Stomach (tissue), 9 donors: ENCODE measurements around the gene LCE5A. TPM values are rescaled to one million over a fixed set of nuclear protein-coding genes. Genes with fewer than 3 reads are reported as not detected.

ENCODE experiments used
- DNase-seq, 2 donors: peaks; one replicate each; pipeline versions ENCODE4 v3.0.0 to v3.0.0-alpha.2; 2013 to 2019
- H3K27ac ChIP-seq, 5 donors: fragments of 200-600 bp in 4 of 5; sonication (generic) in 4 of 5; one replicate each; pipeline ENCODE4 v1.5.1; 2013 to 2019; ENCODE audit warnings: mild to moderate bottlenecking in 1 of 5, moderate library complexity in 1 of 5
- H3K27me3 ChIP-seq, 3 donors: fragments of 200-600 bp; sonication (generic); one replicate each; pipeline ENCODE4 v1.5.1; 2017 to 2019; ENCODE audit warnings: mixed run types in 1 of 3
- H3K36me3 ChIP-seq, 4 donors: fragments of 200-600 bp; sonication (generic); 1 replicate in 3 of 4; 2 replicates in 1 of 4; pipeline ENCODE4 v1.5.1; 2016 to 2019
- H3K4me1 ChIP-seq, 4 donors: fragments of 200-600 bp; sonication (generic); one replicate each; pipeline ENCODE4 v1.5.1; 2016 to 2019
- H3K4me3 ChIP-seq, 4 donors: fragments of 200-600 bp; sonication (generic) in 3 of 4; one replicate each; pipeline ENCODE4 v1.5.1; 2016 to 2019; ENCODE audit warnings: mild to moderate bottlenecking in 1 of 4
- H3K9me3 ChIP-seq, 4 donors: fragments of 200-600 bp; sonication (generic); one replicate each; pipeline ENCODE4 v1.5.1; 2016 to 2019
- CTCF ChIP-seq, 7 experiments: fragments of 450-650 bp in 4 of 7; fragments of 200-600 bp in 3 of 7; sonication (generic) in 3 of 7; IDR thresholded peaks; one replicate each; pipeline ENCODE4 v1.5.1; 2016 to 2019; ENCODE audit warnings: antibody characterized with exemption in 7 of 7, control low read depth in 2 of 7, mild to moderate bottlenecking in 1 of 7
- EP300 ChIP-seq: sonication (generic); formaldehyde crosslinking; IDR thresholded peaks from one replicate; pipeline ENCODE4 v1.6.1; 2017; ENCODE audit warnings: antibody characterized with exemption
- POLR2A ChIP-seq, 4 donors: fragments of 450-650 bp; IDR thresholded peaks; one replicate each; pipeline ENCODE4 v1.6.1; 2016; ENCODE audit warnings: antibody characterized with exemption in 4 of 4, control low read depth in 2 of 4, mild to moderate bottlenecking in 1 of 4, moderate library complexity in 1 of 4
- POLR2AphosphoS5 ChIP-seq, 3 donors: sonication (generic); formaldehyde crosslinking; IDR thresholded peaks; one replicate each; pipeline ENCODE4 v1.6.1; 2016; ENCODE audit warnings: antibody characterized with exemption in 3 of 3
- WGBS, 5 donors: extraction: QIAGEN DNeasy Blood & Tissue Kit in 3 of 5; methylation state at CpG; one replicate each; pipeline versions ENCODE4 v1.1.5 to v1.1.7; 2013 to 2018; 5-methylcytosine and 5-hydroxymethylcytosine counted together
- intact Hi-C: fragments of 100-400 bp; cut with DNase I; formaldehyde crosslinking; loops from one replicate; pipeline ENCODE4 v1.15.1; 2023; ENCODE audit warnings: low total_unique reads
- polyA plus RNA-seq, 3 donors: library from polyadenylated mRNA; stranded (reverse); fragments of 200-250 nt; gene quantifications; one replicate each; pipeline ENCODE4 v1.2.3, GENCODE V29; 2013
- total RNA-seq, 5 donors: library from RNA; depleted of rRNA; stranded (reverse); fragments of >200 nt; gene quantifications; one replicate each; pipeline versions ENCODE4 v1.1.0 to v1.2.3, GENCODE V29; 2014 to 2016
- donor health status: healthy with polysubstance abuse.
- donor health status: Bipolar disorder and iron deficiency.
- donor health status: healthy.

The LCE5A gene
- total and polyA plus RNA-seq, 8 donors: not detected

- peaks cover 0 to 12% (median 8%) of the 10 kb centered on the region in 4 donors for H3K4me1 ChIP-seq
- WGBS, 5 donors: 44 to 55% (median 51%) methylated on average over 5 to 7 of the region's 7 CpGs
- no peaks in the 10 kb centered on the region for H3K36me3 ChIP-seq
- intact Hi-C loops: no loop called here
- H3K9me3 ChIP-seq: no peaks in the 10 kb centered on the region
- H3K27me3 ChIP-seq: peaks cover 0 to 57% (median 34%) of the 10 kb centered on the region in 3 donors
- DNase-seq: no peak
- no peak overlapping the region for H3K27ac ChIP-seq
- TF ChIP-seq EP300: no peak
- TF ChIP-seq POLR2AphosphoS5 (IDR thresholded peaks at IDR 0.05): no peak
- H3K4me3 ChIP-seq: no peak overlapping the region
Measured at GRCh38 chr1:152517237-152517811, 6.7 kb downstream of the LCE5A start.

GRCh38 chr1:152519851-152520250, 9.2 kb downstream of the LCE5A start:
- intact Hi-C loops: no loop called here
- Histone ChIP-seq H3K27ac (no peak overlapping the region), H3K4me3 (no peak overlapping the region), H3K9me3 (peaks cover 0 to 7% (median 4%) of the 10 kb centered on the region in 4 donors), H3K4me1 (peaks cover 0 to 9% (median 8%) of the 10 kb centered on the region in 4 donors), H3K36me3 (no peaks in the 10 kb centered on the region), H3K27me3 (peaks cover 0 to 33% (median 25%) of the 10 kb centered on the region in 3 donors)
- DNase-seq: no peak
- TF ChIP-seq POLR2A (IDR thresholded peaks at IDR 0.05) (no peak), CTCF (IDR thresholded peaks at IDR 0.05) (no peak), POLR2AphosphoS5 (IDR thresholded peaks at IDR 0.05) (no peak), EP300 (no peak)
- WGBS, 5 donors: 29 to 58% (median 52%) methylated on average over 1 of the region's 1 CpG

GRCh38 chr1:152520561-152521090, 10.0 kb downstream of the LCE5A start:
- intact Hi-C loops: no loop called here
- H3K27me3 ChIP-seq: peaks cover 0 to 25% (median 18%) of the 10 kb centered on the region in 3 donors
- H3K4me1 ChIP-seq: peaks cover 0 to under 1% (median under 1%) of the 10 kb centered on the region in 4 donors
- H3K27ac ChIP-seq: no peak overlapping the region
- TF ChIP-seq EP300 (no peak), POLR2AphosphoS5 (IDR thresholded peaks at IDR 0.05) (no peak), POLR2A (IDR thresholded peaks at IDR 0.05) (no peak), CTCF (IDR thresholded peaks at IDR 0.05) (no peak)
- 56 to 62% (median 61%) methylated on average over 4 of the region's 4 CpGs for WGBS, 5 donors
- no peak overlapping the region for H3K4me3 ChIP-seq
- no peak for DNase-seq
- H3K36me3 ChIP-seq: no peaks in the 10 kb centered on the region
- peaks cover 0 to 7% (median 4%) of the 10 kb centered on the region in 4 donors for H3K9me3 ChIP-seq

GRCh38 chr1:152525080-152525641, 14.6 kb downstream of the LCE5A start:
- WGBS, 5 donors: 3 to 21% (median 11%) methylated on average over 1 of the region's 1 CpG
- no peak for DNase-seq
- no peak overlapping the region for H3K27ac ChIP-seq
- H3K9me3 ChIP-seq: peaks cover 0 to 13% (median 6%) of the 10 kb centered on the region in 4 donors
- no peak for TF ChIP-seq POLR2AphosphoS5 (IDR thresholded peaks at IDR 0.05)
- TF ChIP-seq POLR2A (IDR thresholded peaks at IDR 0.05): no peak
- TF ChIP-seq EP300: no peak
- no peaks in the 10 kb centered on the region for H3K36me3 ChIP-seq
- no peak overlapping the region for H3K4me3 ChIP-seq
- H3K27me3 ChIP-seq: peaks cover 0 to 5% (median 0%) of the 10 kb centered on the region in 3 donors
- intact Hi-C loops: no loop called here
- H3K4me1 ChIP-seq: no peaks in the 10 kb centered on the region

- H3K4me3 ChIP-seq: no peak overlapping the region
- 23 to 27% (median 24%) methylated on average over 7 of the region's 7 CpGs for WGBS, 5 donors
- peaks cover 0 to 9% (median 8%) of the 10 kb centered on the region in 4 donors for H3K9me3 ChIP-seq
- no peaks in the 10 kb centered on the region for H3K36me3 ChIP-seq
- intact Hi-C loops: no loop called here
- TF ChIP-seq POLR2A (IDR thresholded peaks at IDR 0.05) (no peak), CTCF (IDR thresholded peaks at IDR 0.05) (no peak), EP300 (no peak), POLR2AphosphoS5 (IDR thresholded peaks at IDR 0.05) (no peak)
- H3K4me1 ChIP-seq: no peaks in the 10 kb centered on the region
- no peak overlapping the region for H3K27ac ChIP-seq
- H3K27me3 ChIP-seq: peaks cover 0 to 4% (median 0%) of the 10 kb centered on the region in 3 donors
- DNase-seq: peak in 1 of 2 donors; percentile 30
Measured at GRCh38 chr1:152533327-152533938, 22.8 kb downstream of the LCE5A start.
